Activated T-cell treated with anti-CD3 and anti-CD28 coated beads, Interleukin-2, amount 50 U/mL, for 48 hours (primary cell): ENCODE data around the gene NHP2.

ENCODE experiments used
- DNase-seq, 2 experiments: peaks; one replicate each; pipeline ENCODE4 v3.0.0-alpha.2; 2020

Gene NHP2

GRCh38 chr5:178113141-178113787 lies 40.4 kb downstream of the NHP2 start, which contains the start of gene N4BP3:
Gene N4BP3, plus strand, starts transcription at chr5:178113532. Its CDS starts 6,052 bp downstream, at chr5:178119584.
- peak; percentile 85 to 90 for DNase-seq

- no peak for DNase-seq
Measured at GRCh38 chr5:178112545-178112944, 41.1 kb downstream of the NHP2 start.

GRCh38 chr5:178111925-178112324 lies 41.8 kb downstream of the NHP2 start:
- no peak for DNase-seq

GRCh38 chr5:178110511-178110910 lies 43.2 kb downstream of the NHP2 start:
- no peak for DNase-seq

GRCh38 chr5:178108966-178109365 lies 44.7 kb downstream of the NHP2 start:
- no peak for DNase-seq

- DNase-seq, result no peak
Measured at GRCh38 chr5:178108446-178108845, 45.2 kb downstream of the NHP2 start.

- DNase-seq, result no peak
Measured at GRCh38 chr5:178107756-178108310, 45.9 kb downstream of the NHP2 start.

GRCh38 chr5:178106556-178107239 lies 47.0 kb downstream of the NHP2 start:
- DNase-seq, result no peak

- no peak for DNase-seq
Measured at GRCh38 chr5:178106086-178106485, 47.6 kb downstream of the NHP2 start.

- no peak for DNase-seq
Measured at GRCh38 chr5:178104492-178104891, 49.2 kb downstream of the NHP2 start.

- DNase-seq, result no peak
Measured at GRCh38 chr5:178103612-178104011, 50.1 kb downstream of the NHP2 start.
